Smooth muscle cell (in vitro differentiated cells): ENCODE results near the gene CNGA4. TPM values are rescaled to one million over a fixed set of nuclear protein-coding genes. Genes with fewer than 3 reads are reported as not detected.

Experiments
- DNase-seq: peaks from one replicate; lab custom pipeline; 2025; ENCODE audit not compliant: unreplicated experiment; lab: John Stamatoyannopoulos, UW
- H2AFZ ChIP-seq: fragments of 200-600 bp; sonication (generic); 2 replicates; pipeline ENCODE4 v1.6.0; 2016; ENCODE audit warnings: antibody characterized with exemption, low read depth, mild to moderate bottlenecking
- H3F3A ChIP-seq: fragments of 200-600 bp; sonication (generic); 2 replicates; pipeline ENCODE4 v1.6.0; 2017; ENCODE audit warnings: antibody characterized with exemption, low read depth
- H3K27ac ChIP-seq: fragments of 200-600 bp; sonication (generic); 2 replicates; pipeline ENCODE4 v1.5.1; 2016; ENCODE audit warnings: low read depth, mild to moderate bottlenecking
- H3K27me3 ChIP-seq: fragments of 200-600 bp; sonication (generic); 2 replicates; pipeline ENCODE4 v1.6.1; 2016; ENCODE audit warnings: low read depth, mild to moderate bottlenecking
- H3K36me3 ChIP-seq: fragments of 200-600 bp; sonication (generic); 2 replicates; pipeline ENCODE4 v1.5.1; 2016; ENCODE audit warnings: low read depth
- H3K4me1 ChIP-seq: fragments of 200-600 bp; sonication (generic); 2 replicates; pipeline ENCODE4 v1.5.1; 2016; ENCODE audit warnings: low read depth
- H3K4me2 ChIP-seq: fragments of 200-600 bp; sonication (generic); 2 replicates; pipeline ENCODE4 v1.6.0; 2016; ENCODE audit warnings: mild to moderate bottlenecking
- H3K4me3 ChIP-seq: fragments of 200-600 bp; sonication (generic); 2 replicates; pipeline ENCODE4 v1.5.1; 2016; ENCODE audit warnings: mild to moderate bottlenecking
- H3K79me2 ChIP-seq: fragments of 200-600 bp; sonication (generic); 2 replicates; pipeline ENCODE4 v1.6.0; 2016; ENCODE audit warnings: low read depth, mild to moderate bottlenecking
- H3K9ac ChIP-seq: fragments of 200-600 bp; sonication (generic); 2 replicates; pipeline ENCODE4 v1.6.0; 2016; ENCODE audit warnings: low read depth
- H3K9me3 ChIP-seq: fragments of 200-600 bp; sonication (generic); replicated peaks from 2 replicates; pipeline ENCODE4 v1.5.1; 2016; ENCODE audit warnings: low read depth
- H4K20me1 ChIP-seq: fragments of 200-600 bp; sonication (generic); 2 replicates; pipeline ENCODE4 v1.6.0; 2016; ENCODE audit warnings: low read depth
- WGBS: methylation state at CpG from one replicate; pipeline ENCODE4 v1.1.7; 2016; ENCODE audit warnings: low lambda C conversion rate; 5-methylcytosine and 5-hydroxymethylcytosine counted together
- polyA plus RNA-seq: library from polyadenylated mRNA; unstranded; fragments of >200 nt; fragmentation: Nextera tagmentation; extraction: Ambion mirVana; gene quantifications from 2 replicates; pipeline ENCODE4 v1.2.1, GENCODE V29; 2016
- total RNA-seq: library from RNA; depleted of rRNA; stranded (reverse); fragments of >200 nt; gene quantifications from 2 replicates; pipeline ENCODE4 v1.2.3, GENCODE V29; 2014
- TF ChIP-seq, protein P1 (sequence below): fragments of 200-600 bp; sonication (generic); IDR thresholded peaks from 2 replicates; pipeline ENCODE4 v1.5.1; 2017; ENCODE audit warnings: borderline replicate concordance, mild to moderate bottlenecking, antibody characterized with exemption; ENCODE audit not compliant: insufficient read depth, poor library complexity, severe bottlenecking

Gene CNGA4
- total and polyA plus RNA-seq, 2 experiments from 2014 or later: 0.58 TPM; not detected in 1

DNA sequence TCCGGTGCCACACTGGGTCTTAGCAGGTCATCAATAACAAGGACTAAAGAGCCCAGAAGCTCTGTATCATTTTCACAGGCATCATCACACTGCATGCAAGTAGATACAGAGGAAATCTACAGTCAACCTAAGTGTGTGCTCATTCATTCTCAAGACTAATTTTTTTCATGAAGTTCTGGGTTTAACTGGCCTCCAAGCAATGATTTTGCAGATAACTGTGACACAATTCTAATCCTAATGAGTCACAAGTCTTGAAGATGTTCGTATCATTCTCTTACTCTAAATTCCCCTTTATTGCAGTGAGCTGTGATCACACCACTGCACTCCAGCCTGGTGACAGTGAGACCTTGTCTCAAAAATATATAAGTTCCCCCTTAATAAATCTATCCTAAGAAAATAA is 37.4 kb upstream of the CNGA4 start:
- no peak overlapping the region for H3K9ac ChIP-seq
- no peaks in the 10 kb centered on the region for H3K36me3 ChIP-seq
- no peak overlapping the region for H3K4me3 ChIP-seq
- no peaks in the 10 kb centered on the region for H3K9me3 ChIP-seq
- no peak for DNase-seq
- H4K20me1 ChIP-seq: no peaks in the 10 kb centered on the region
- no peaks in the 10 kb centered on the region for H3K27me3 ChIP-seq
- TF ChIP-seq, protein P1, sequence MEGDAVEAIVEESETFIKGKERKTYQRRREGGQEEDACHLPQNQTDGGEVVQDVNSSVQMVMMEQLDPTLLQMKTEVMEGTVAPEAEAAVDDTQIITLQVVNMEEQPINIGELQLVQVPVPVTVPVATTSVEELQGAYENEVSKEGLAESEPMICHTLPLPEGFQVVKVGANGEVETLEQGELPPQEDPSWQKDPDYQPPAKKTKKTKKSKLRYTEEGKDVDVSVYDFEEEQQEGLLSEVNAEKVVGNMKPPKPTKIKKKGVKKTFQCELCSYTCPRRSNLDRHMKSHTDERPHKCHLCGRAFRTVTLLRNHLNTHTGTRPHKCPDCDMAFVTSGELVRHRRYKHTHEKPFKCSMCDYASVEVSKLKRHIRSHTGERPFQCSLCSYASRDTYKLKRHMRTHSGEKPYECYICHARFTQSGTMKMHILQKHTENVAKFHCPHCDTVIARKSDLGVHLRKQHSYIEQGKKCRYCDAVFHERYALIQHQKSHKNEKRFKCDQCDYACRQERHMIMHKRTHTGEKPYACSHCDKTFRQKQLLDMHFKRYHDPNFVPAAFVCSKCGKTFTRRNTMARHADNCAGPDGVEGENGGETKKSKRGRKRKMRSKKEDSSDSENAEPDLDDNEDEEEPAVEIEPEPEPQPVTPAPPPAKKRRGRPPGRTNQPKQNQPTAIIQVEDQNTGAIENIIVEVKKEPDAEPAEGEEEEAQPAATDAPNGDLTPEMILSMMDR: no peak
- H3F3A ChIP-seq: no peaks in the 10 kb centered on the region
- H3K4me1 ChIP-seq: no peaks in the 10 kb centered on the region
- H3K27ac ChIP-seq: peak overlapping the region; percentile 35
- H3K79me2 ChIP-seq: no peaks in the 10 kb centered on the region
- H3K4me2 ChIP-seq: no peak overlapping the region
- 53% methylated on average over 2 of the region's 2 CpGs for WGBS
- no peak overlapping the region for H2AFZ ChIP-seq

DNA sequence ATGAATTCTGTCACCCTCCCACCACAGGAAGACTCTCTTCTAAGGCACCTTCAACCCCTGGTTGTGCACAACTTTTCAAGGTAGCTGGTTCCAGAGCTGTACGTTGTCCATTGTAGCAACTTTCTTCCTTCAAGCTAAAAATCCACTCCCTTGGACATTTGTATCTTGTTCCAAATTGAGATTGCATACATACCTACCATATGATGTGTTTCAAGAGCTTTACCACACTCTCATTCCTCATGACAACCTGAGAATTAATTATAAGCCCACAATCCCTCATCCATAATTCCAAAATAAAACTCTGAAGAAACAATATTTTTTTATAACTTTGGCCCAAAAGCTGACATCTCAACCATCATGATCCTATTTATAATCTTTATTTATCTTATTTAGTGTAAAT is 36.8 kb upstream of the CNGA4 start:
- no peaks in the 10 kb centered on the region for H3K79me2 ChIP-seq
- H2AFZ ChIP-seq: no peak overlapping the region
- no peak overlapping the region for H3K4me2 ChIP-seq
- no peak for DNase-seq
- no peaks in the 10 kb centered on the region for H3K9me3 ChIP-seq
- TF ChIP-seq, protein P1: no peak
- no peaks in the 10 kb centered on the region for H3K27me3 ChIP-seq
- WGBS: 82% methylated on average over 1 of the region's 1 CpG
- no peaks in the 10 kb centered on the region for H3K4me1 ChIP-seq
- no peaks in the 10 kb centered on the region for H3F3A ChIP-seq
- no peaks in the 10 kb centered on the region for H4K20me1 ChIP-seq
- no peak overlapping the region for H3K4me3 ChIP-seq
- peak overlapping the region; percentile 35 for H3K27ac ChIP-seq
- no peak overlapping the region for H3K9ac ChIP-seq
- no peaks in the 10 kb centered on the region for H3K36me3 ChIP-seq

GRCh38 chr11:6203327-6203726 is 35.6 kb upstream of the CNGA4 start:
- H2AFZ ChIP-seq: no peak overlapping the region
- 86% methylated on average over 3 of the region's 3 CpGs for WGBS
- H3K9me3 ChIP-seq: no peaks in the 10 kb centered on the region
- no peaks in the 10 kb centered on the region for H3K79me2 ChIP-seq
- H3K4me1 ChIP-seq: no peaks in the 10 kb centered on the region
- no peak for DNase-seq
- H3K36me3 ChIP-seq: no peaks in the 10 kb centered on the region
- no peak overlapping the region for H3K4me2 ChIP-seq
- no peaks in the 10 kb centered on the region for H4K20me1 ChIP-seq
- H3K9ac ChIP-seq: no peak overlapping the region
- H3K27ac ChIP-seq: no peak overlapping the region
- H3F3A ChIP-seq: no peaks in the 10 kb centered on the region
- TF ChIP-seq, protein P1: no peak
- H3K4me3 ChIP-seq: no peak overlapping the region
- no peaks in the 10 kb centered on the region for H3K27me3 ChIP-seq

- no peak overlapping the region for H3K27ac ChIP-seq
- DNase-seq: no peak
- no peak overlapping the region for H3K9ac ChIP-seq
- no peak overlapping the region for H3K4me2 ChIP-seq
- no peaks in the 10 kb centered on the region for H3F3A ChIP-seq
- H3K27me3 ChIP-seq: no peaks in the 10 kb centered on the region
- TF ChIP-seq, protein P1: no peak
- H2AFZ ChIP-seq: no peak overlapping the region
- no peaks in the 10 kb centered on the region for H4K20me1 ChIP-seq
- H3K4me3 ChIP-seq: no peak overlapping the region
- 100% methylated on average over 1 of the region's 1 CpG for WGBS
- no peaks in the 10 kb centered on the region for H3K9me3 ChIP-seq
- H3K4me1 ChIP-seq: no peaks in the 10 kb centered on the region
- H3K36me3 ChIP-seq: no peaks in the 10 kb centered on the region
- no peaks in the 10 kb centered on the region for H3K79me2 ChIP-seq
Observed at GRCh38 chr11:6204706-6205105, 34.2 kb upstream of the CNGA4 start.
